PC-3 (cell line): Measurements from ENCODE around the gene S100A8. TPM values are rescaled to one million over a fixed set of nuclear protein-coding genes. Genes with fewer than 3 reads are reported as not detected.

Source experiments
- ATAC-seq: fragments of 200-7000 bp; cut with Tn5 transposase; 2 replicates; pipeline ENCODE4 v1.9.1; 2020; ENCODE audit warnings: mild to moderate bottlenecking, moderate library complexity
- BruUV-seq: library from RNA; stranded (reverse); fragments of 400-500 nt; replicated peaks from 2 replicates; lab custom pipeline; 2021; lab: Mats Ljungman, UMichigan
- CTCF ChIA-PET: fragments of 300-600 bp; sonication (Branson Sonifier 250); formaldehyde crosslinking; loops from one replicate; lab custom pipeline; 2022; ENCODE audit warnings: antibody characterized with exemption; lab: Charles Lee
- POLR2A ChIA-PET: fragments of 300-600 bp; sonication (Branson Sonifier 250); formaldehyde crosslinking; loops from one replicate; lab custom pipeline; 2022; ENCODE audit warnings: antibody characterized with exemption; ENCODE audit not compliant: unreplicated experiment; lab: Charles Lee
- DNase-seq: peaks from one replicate; pipeline ENCODE4 v3.0.0-alpha.2; 2015
- H2AFZ ChIP-seq: fragments of 300-600 bp; sonication (generic); 2 replicates; pipeline ENCODE4 v1.6.0; 2016; ENCODE audit warnings: antibody characterized with exemption, low read length
- H3F3A ChIP-seq: fragments of 300-600 bp; sonication (generic); one replicate; pipeline ENCODE4 v1.6.0; 2017; ENCODE audit warnings: antibody characterized with exemption, low read length, control low read depth, mild to moderate bottlenecking; ENCODE audit not compliant: unreplicated experiment
- H3K27ac ChIP-seq: fragments of 300-600 bp; sonication (generic); 2 replicates; pipeline ENCODE4 v1.5.1; 2016; ENCODE audit warnings: mild to moderate bottlenecking, low read length
- H3K27me3 ChIP-seq: fragments of 300-600 bp; sonication (generic); 2 replicates; pipeline ENCODE4 v1.6.1; 2016; ENCODE audit warnings: low read length, mixed read lengths
- H3K36me3 ChIP-seq: fragments of 300-600 bp; sonication (generic); 2 replicates; pipeline ENCODE4 v1.6.1; 2016; ENCODE audit warnings: low read depth, mixed run types, low read length, mixed read lengths
- H3K4me1 ChIP-seq: fragments of 300-600 bp; sonication (generic); 2 replicates; pipeline ENCODE4 v1.5.1; 2016; ENCODE audit warnings: low read length; ENCODE audit not compliant: insufficient read depth
- H3K4me2 ChIP-seq: fragments of 300-600 bp; sonication (generic); 2 replicates; pipeline ENCODE4 v1.6.0; 2016; ENCODE audit warnings: low read length
- H3K4me3 ChIP-seq: fragments of 300-600 bp; sonication (generic); 2 replicates; pipeline ENCODE4 v1.5.1; 2016; ENCODE audit warnings: mild to moderate bottlenecking, low read length, mixed read lengths
- H3K79me2 ChIP-seq: fragments of 300-600 bp; sonication (generic); 2 replicates; pipeline ENCODE4 v1.6.1; 2017; ENCODE audit warnings: low read length, mixed read lengths
- H3K9ac ChIP-seq: fragments of 300-600 bp; sonication (generic); 2 replicates; pipeline ENCODE4 v1.6.0; 2016; ENCODE audit warnings: mild to moderate bottlenecking, low read length
- H3K9me2 ChIP-seq: fragments of 300-600 bp; sonication (generic); replicated peaks from 2 replicates; pipeline ENCODE4 v1.6.1; 2016; ENCODE audit warnings: mixed run types, low read length, mixed read lengths
- H3K9me3 ChIP-seq: fragments of 300-600 bp; sonication (generic); 2 replicates; pipeline ENCODE4 v1.6.1; 2016; ENCODE audit warnings: low read length, mixed read lengths
- H4K20me1 ChIP-seq: fragments of 300-600 bp; sonication (generic); 2 replicates; pipeline ENCODE4 v1.6.1; 2016; ENCODE audit warnings: low read length, mixed read lengths
- CTCF ChIP-seq: fragments of 300-600 bp; sonication (generic); conservative IDR thresholded peaks from 2 replicates; pipeline ENCODE4 v1.5.1; 2017; ENCODE audit warnings: antibody characterized with exemption, low read depth, mild to moderate bottlenecking, low read length
- EZH2 ChIP-seq: fragments of 300-600 bp; sonication (generic); IDR thresholded peaks from one replicate; pipeline ENCODE4 v1.6.1; 2017; ENCODE audit warnings: antibody characterized with exemption, mild to moderate bottlenecking, low read length; ENCODE audit not compliant: unreplicated experiment
- EZH2phosphoT487 ChIP-seq: fragments of 300-600 bp; sonication (generic); IDR thresholded peaks from 2 replicates; pipeline ENCODE4 v1.6.1; 2018; ENCODE audit warnings: mild to moderate bottlenecking, antibody characterized with exemption, low read length, borderline replicate concordance
- intact Hi-C: fragments of 100-400 bp; cut with micrococcal nuclease; formaldehyde crosslinking; loops from 2 replicates; pipeline ENCODE4 v1.9.0; 2023
- total RNA-seq: library from RNA; depleted of rRNA; stranded (reverse); fragments of >200 nt; gene quantifications from 2 replicates; pipeline ENCODE4 v1.2.3, GENCODE V29; 2014

S100A8 gene
- total RNA-seq, 1 experiment from 2014 or later = 0.29 TPM

GRCh38 chr1:153403421-153404085 is 12.7 kb upstream of the S100A8 start:
- ATAC-seq (no peak), DNase-seq (no peak)
- H3K4me1 ChIP-seq = no peaks in the 10 kb centered on the region
- peaks cover 87% of the 10 kb centered on the region for H3K27me3 ChIP-seq
- ChIA-PET CTCF (interaction anchor here (0.6 kb wide), 1 partner anchor 23 kb away, joined by 5 read pairs; no protein-coding TSS in a partner anchor), POLR2A (no interaction called here)
- no peak overlapping the region for H3K27ac ChIP-seq
- no peaks in the 10 kb centered on the region for H4K20me1 ChIP-seq
- no peak for TF ChIP-seq EZH2phosphoT487
- TF ChIP-seq CTCF = no peak
- no peak for TF ChIP-seq EZH2
- no peak overlapping the region for H3K9ac ChIP-seq
- H3K4me3 ChIP-seq = no peak overlapping the region
- no peaks in the 10 kb centered on the region for H3K9me3 ChIP-seq
- no peaks in the 10 kb centered on the region for H3K79me2 ChIP-seq
- no peak overlapping the region for H2AFZ ChIP-seq
- no TSS peak for BruUV-seq
- no peaks in the 10 kb centered on the region for H3F3A ChIP-seq
- H3K4me2 ChIP-seq = no peak overlapping the region
- intact Hi-C loops = loop anchor here (2.0 kb wide), 1 partner anchor 49 kb away; no protein-coding TSS in a partner anchor
- H3K36me3 ChIP-seq = no peaks in the 10 kb centered on the region
- H3K9me2 ChIP-seq = no peaks in the 10 kb centered on the region

- POLR2A ChIA-PET = no interaction called here
- no peak for TF ChIP-seq EZH2phosphoT487
- TF ChIP-seq CTCF = no peak
- no peak for TF ChIP-seq EZH2
- H2AFZ ChIP-seq = no peak overlapping the region
- H3K79me2 ChIP-seq = no peaks in the 10 kb centered on the region
- no peaks in the 10 kb centered on the region for H3K36me3 ChIP-seq
- no peaks in the 10 kb centered on the region for H3F3A ChIP-seq
- CTCF ChIA-PET = no interaction called here
- no peaks in the 10 kb centered on the region for H4K20me1 ChIP-seq
- H3K9me3 ChIP-seq = no peaks in the 10 kb centered on the region
- BruUV-seq = no TSS peak
- ATAC-seq = no peak
- H3K4me3 ChIP-seq = no peak overlapping the region
- H3K27ac ChIP-seq = no peak overlapping the region
- H3K9me2 ChIP-seq = no peaks in the 10 kb centered on the region
- intact Hi-C loops = no loop called here
- H3K27me3 ChIP-seq = peaks cover 90% of the 10 kb centered on the region
- H3K4me2 ChIP-seq = no peak overlapping the region
- DNase-seq = no peak
- H3K4me1 ChIP-seq = no peaks in the 10 kb centered on the region
- no peak overlapping the region for H3K9ac ChIP-seq
These were observed 11.4 kb upstream of the S100A8 start for GRCh38 chr1:153402226-153402625.

GRCh38 chr1:153401461-153401860 is 10.6 kb upstream of the S100A8 start:
- ATAC-seq = no peak
- Histone ChIP-seq H3K9ac (no peak overlapping the region), H3K9me3 (no peaks in the 10 kb centered on the region), H3K4me3 (no peak overlapping the region), H3K36me3 (no peaks in the 10 kb centered on the region), H3K4me1 (no peaks in the 10 kb centered on the region), H3F3A (no peaks in the 10 kb centered on the region), H4K20me1 (no peaks in the 10 kb centered on the region), H3K27ac (no peak overlapping the region), H3K9me2 (no peaks in the 10 kb centered on the region), H3K27me3 (peaks cover 90% of the 10 kb centered on the region), H3K79me2 (no peaks in the 10 kb centered on the region), H3K4me2 (no peak overlapping the region), H2AFZ (no peak overlapping the region)
- BruUV-seq = no TSS peak
- TF ChIP-seq EZH2 = no peak
- TF ChIP-seq CTCF = no peak
- TF ChIP-seq EZH2phosphoT487 = no peak
- intact Hi-C loops = no loop called here
- no peak for DNase-seq
- POLR2A ChIA-PET = no interaction called here
- CTCF ChIA-PET = no interaction called here
